ENCODE data around the gene IPMK. TPM values are rescaled to one million over a fixed set of nuclear protein-coding genes. Genes with fewer than 3 reads are reported as not detected.

Gene IPMK
- total and polyA plus RNA-seq, 2 of the 8 experiments (the other 6 are each of a cell fraction or from before 2014, with no cell fraction given), result 1.3 to 7.8 TPM

GRCh38 chr10:58275908-58276307 lies 8.2 kb upstream of the IPMK start:
- no peak for DNase-seq (ENCODE audit: low read depth in 1 of 2, low spot score in 2 of 2)
- Histone ChIP-seq H3K9me3 (ENCODE audit: insufficient read depth in 2 of 2, low read depth in 1 of 2, low read length in 1 of 2) (no peaks in the 10 kb centered on the region), H4K5ac (ENCODE audit: insufficient read length, low read depth, low read length) (no peak overlapping the region), H3K9ac (replicated peaks in 1 of 4; ENCODE audit: extremely low read depth in 1 of 4, low read depth in 3 of 4, low read length in 3 of 4) (no peak overlapping the region), H2BK20ac (ENCODE audit: low read length) (no peak overlapping the region), H2BK120ac (replicated peaks; ENCODE audit: low read depth, low read length) (no peak overlapping the region), H3K4ac (replicated peaks; ENCODE audit: insufficient read length, low read depth, low read length) (no peak overlapping the region), H3K27ac (ENCODE audit: low read depth, low read length) (no peak overlapping the region), H3K27me3 (replicated peaks in 1 of 4; ENCODE audit: control insufficient read depth in 3 of 4, extremely low read depth in 1 of 4, insufficient read depth in 3 of 4, low read length in 3 of 4) (no peaks in the 10 kb centered on the region), H3K79me1 (ENCODE audit: low read depth, low read length) (no peaks in the 10 kb centered on the region), H3K18ac (ENCODE audit: extremely low read depth, low read length) (no peak overlapping the region), H3K23me2 (ENCODE audit: low read depth, low read length) (no peaks in the 10 kb centered on the region), H2BK15ac (ENCODE audit: low read length) (no peak overlapping the region), H3K14ac (ENCODE audit: insufficient read length) (no peak overlapping the region), H3K56ac (replicated peaks; ENCODE audit: insufficient read length, low read depth, low read length) (no peak overlapping the region), H3K4me2 (ENCODE audit: insufficient read depth in 1 of 2, low read depth in 2 of 2, low read length in 2 of 2) (no peak overlapping the region), H4K8ac (ENCODE audit: extremely low read depth, insufficient read depth, low read length) (no peak overlapping the region), H4K20me1 (replicated peaks in 1 of 2; ENCODE audit: control insufficient read depth in 1 of 2, insufficient read depth in 2 of 2, low read length in 2 of 2) (no peaks in the 10 kb centered on the region), H3K36me3 (ENCODE audit: control insufficient read depth in 2 of 4, insufficient read depth in 4 of 4, low read length in 3 of 4) (peaks cover 0 to 16% (median 4%) of the 10 kb centered on the region in 4 experiments; a peak in 4 of 8 replicates), H3K79me2 (ENCODE audit: control insufficient read depth in 1 of 2, insufficient read depth in 2 of 2, low read length in 2 of 2) (peaks cover 0 to 41% of the 10 kb centered on the region in 2 experiments; a peak in 2 of 4 replicates), H2AK5ac (ENCODE audit: low read depth, low read length) (no peak overlapping the region), H3K4me3 (ENCODE audit: extremely low read depth in 1 of 4, insufficient read depth in 2 of 4, low read depth in 3 of 4, low read length in 4 of 4) (no peak overlapping the region), H4K91ac (replicated peaks; ENCODE audit: insufficient read length, low read length) (no peak overlapping the region), H2BK12ac (ENCODE audit: low read depth, low read length) (no peak overlapping the region), H2BK5ac (ENCODE audit: low read depth, low read length) (no peak overlapping the region), H2AFZ (ENCODE audit: low read length) (no peak overlapping the region), H3K23ac (ENCODE audit: insufficient read length) (no peak overlapping the region), H3K4me1 (replicated peaks in 1 of 4; ENCODE audit: control insufficient read depth in 3 of 4, insufficient read depth in 4 of 4, low read length in 3 of 4) (no peaks in the 10 kb centered on the region)
- TF ChIP-seq CHD2 (IDR thresholded peaks at IDR 0.05; ENCODE audit: low read length) (no peak), SIRT6 (IDR thresholded peaks at IDR 0.05; ENCODE audit: low read length) (no peak), BACH1 (IDR thresholded peaks at IDR 0.05; ENCODE audit: low read length) (no peak), MAX (IDR thresholded peaks at IDR 0.05) (no peak), SP4 (IDR thresholded peaks at IDR 0.05; ENCODE audit: low read length) (no peak), TEAD4 (IDR thresholded peaks at IDR 0.05; ENCODE audit: low read depth, low read length) (no peak), SIN3A (conservative IDR thresholded peaks at IDR 0.05 in 1 of 2, IDR thresholded peaks at IDR 0.05 in 1 of 2; ENCODE audit: low read depth in 1 of 2, low read length in 2 of 2) (no peak), FOSL1 (IDR thresholded peaks at IDR 0.05; ENCODE audit: insufficient read depth, low read depth, low read length) (no peak), SIX5 (IDR thresholded peaks at IDR 0.05; ENCODE audit: low read depth, low read length) (no peak), BRCA1 (IDR thresholded peaks at IDR 0.05; ENCODE audit: low read depth, low read length) (no peak)
- POLR2A ChIA-PET (ENCODE audit: partially characterized antibody), result interaction anchor here (2.6 kb wide), 1 partner anchor 14 kb away, joined by 7 read pairs; no protein-coding TSS in a partner anchor
- no peak for FAIRE-seq
- CTCF ChIA-PET (ENCODE audit: partially characterized antibody), result interaction anchor here (0.8 to 1.9 kb wide), 3 partner anchors 15 to 29 kb away, joined by 3 to 6 read pairs (median 3); no protein-coding TSS in a partner anchor

Data from H1 (cell line).